SU-DHL-6 (cell line): ENCODE measurements around the gene DAPK1.

Experiments used
- H2AFZ ChIP-seq: fragments of 200-600 bp; sonication (generic); 2 replicates; pipeline ENCODE4 v1.6.1; 2014; ENCODE audit warnings: low read depth, mild to moderate bottlenecking, moderate library complexity, mixed read lengths, antibody characterized with exemption, low read length; ENCODE audit not compliant: severe bottlenecking
- H3F3A ChIP-seq: fragments of 200-600 bp; shearing (Covaris generic); 2 replicates; pipeline ENCODE4 v1.6.0; 2016; ENCODE audit warnings: antibody characterized with exemption, mild to moderate bottlenecking; ENCODE audit not compliant: insufficient read depth
- H3K27ac ChIP-seq: fragments of 200-600 bp; sonication (generic); 2 replicates; pipeline ENCODE4 v1.5.1; 2016; ENCODE audit warnings: low read depth, mild to moderate bottlenecking, low read length, moderate library complexity, mixed read lengths
- H3K27me3 ChIP-seq: fragments of 200-600 bp; sonication (generic), shearing (Covaris generic); 2 replicates; pipeline ENCODE4 v1.6.0; 2014; ENCODE audit warnings: mild to moderate bottlenecking, low read length
- H3K36me3 ChIP-seq: fragments of 200-600 bp; sonication (generic); 2 replicates; pipeline ENCODE4 v1.6.1; 2014; ENCODE audit warnings: mild to moderate bottlenecking, low read length, mixed read lengths
- H3K4me2 ChIP-seq: fragments of 300-600, 200-600 bp; shearing (Covaris generic), sonication (generic); 2 replicates; pipeline ENCODE4 v1.6.0; 2014; ENCODE audit warnings: low read length, low read depth, mild to moderate bottlenecking; ENCODE audit not compliant: poor library complexity, severe bottlenecking
- H3K4me3 ChIP-seq: fragments of 200-600 bp; sonication (generic); 2 replicates; pipeline ENCODE4 v1.5.1; 2014; ENCODE audit warnings: antibody characterized with exemption, low read length, mild to moderate bottlenecking, mixed read lengths; ENCODE audit not compliant: insufficient read depth, poor library complexity, severe bottlenecking
- H3K79me2 ChIP-seq: fragments of 200-600 bp; sonication (generic); 2 replicates; pipeline ENCODE4 v1.6.1; 2014; ENCODE audit warnings: mild to moderate bottlenecking, low read length, moderate library complexity; ENCODE audit not compliant: insufficient read depth
- H3K9ac ChIP-seq: fragments of 200-600 bp; sonication (generic); 2 replicates; pipeline ENCODE4 v1.7.0; 2014; ENCODE audit warnings: mild to moderate bottlenecking, low read length
- H3K9me2 ChIP-seq: fragments of 200-600 bp; sonication (generic); replicated peaks from 2 replicates; pipeline ENCODE4 v1.6.1; 2014; ENCODE audit warnings: low read length; ENCODE audit not compliant: insufficient read depth
- H3K9me3 ChIP-seq: fragments of 200-600 bp; sonication (generic); 2 replicates; pipeline ENCODE4 v1.6.1; 2014; ENCODE audit warnings: low read length, mixed read lengths; ENCODE audit not compliant: insufficient read depth
- H4K20me1 ChIP-seq: fragments of 200-600 bp; sonication (generic); 2 replicates; pipeline ENCODE4 v1.6.1; 2014; ENCODE audit warnings: low read depth, mild to moderate bottlenecking, antibody characterized with exemption, low read length, moderate library complexity, mixed read lengths
- CTCF ChIP-seq: fragments of 200-600 bp; sonication (generic); IDR thresholded peaks from one replicate; pipeline ENCODE4 v1.5.1; 2017; ENCODE audit warnings: antibody characterized with exemption, mild to moderate bottlenecking, low read length, moderate library complexity; ENCODE audit not compliant: insufficient read depth, poor library complexity, severe bottlenecking
- EZH2phosphoT487 ChIP-seq: fragments of 200-600 bp; sonication (generic), shearing (Covaris generic); conservative IDR thresholded peaks from 2 replicates; pipeline ENCODE4 v1.6.1; 2018; ENCODE audit warnings: mild to moderate bottlenecking, antibody characterized with exemption, low read length, moderate library complexity, mixed read lengths

Gene DAPK1

DNA sequence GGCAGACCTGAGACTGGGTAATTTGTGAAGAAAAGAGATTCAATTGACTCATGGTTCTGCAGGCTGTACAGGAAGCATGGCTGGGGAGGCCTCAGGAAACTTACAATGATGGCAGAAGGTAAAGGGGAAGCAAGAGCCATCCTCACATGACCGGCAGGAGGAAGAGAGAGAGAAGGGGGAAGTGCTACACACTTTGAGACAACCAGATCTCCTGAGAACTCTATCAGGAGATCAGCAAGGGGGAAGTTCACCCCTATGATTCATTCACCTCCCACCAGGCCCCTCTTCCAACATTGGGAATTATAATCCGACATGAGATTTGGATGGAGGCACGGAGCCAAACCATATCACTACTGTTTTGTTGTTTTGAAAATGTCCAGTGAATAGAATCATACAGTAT lies 110.2 kb downstream of the DAPK1 start:
- no peak overlapping the region for H3K4me2 ChIP-seq
- no peak overlapping the region for H3K4me3 ChIP-seq
- TF ChIP-seq CTCF, result no peak
- TF ChIP-seq EZH2phosphoT487, result no peak
- H3K27ac ChIP-seq, result no peak overlapping the region
- no peaks in the 10 kb centered on the region for H3K9me3 ChIP-seq
- no peaks in the 10 kb centered on the region for H3K79me2 ChIP-seq
- no peak overlapping the region for H3K9ac ChIP-seq
- H3F3A ChIP-seq, result no peaks in the 10 kb centered on the region
- H3K27me3 ChIP-seq, result no peaks in the 10 kb centered on the region
- H2AFZ ChIP-seq, result no peak overlapping the region
- no peaks in the 10 kb centered on the region for H4K20me1 ChIP-seq
- no peaks in the 10 kb centered on the region for H3K9me2 ChIP-seq
- H3K36me3 ChIP-seq, result no peaks in the 10 kb centered on the region

DNA sequence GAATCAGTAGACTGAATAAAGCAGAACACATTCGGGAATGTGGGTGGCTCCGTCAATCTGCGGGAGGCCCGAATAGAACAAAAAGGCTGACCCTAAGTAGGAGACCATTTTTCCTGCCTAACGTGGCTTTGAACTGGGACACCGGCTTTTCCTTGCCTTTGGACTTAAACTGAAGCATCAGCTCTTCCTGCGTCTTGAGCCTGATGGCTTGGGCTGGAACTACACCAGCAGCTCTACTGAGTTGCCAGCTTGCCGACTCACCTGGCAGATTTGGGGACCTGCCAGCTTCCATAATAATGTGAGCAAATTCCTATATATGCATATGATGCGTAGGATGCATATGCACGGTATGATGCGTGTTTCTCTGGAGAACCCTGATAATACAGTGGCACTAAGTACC lies 111.3 kb downstream of the DAPK1 start:
- no peaks in the 10 kb centered on the region for H3K79me2 ChIP-seq
- no peak overlapping the region for H3K4me3 ChIP-seq
- no peaks in the 10 kb centered on the region for H3K27me3 ChIP-seq
- no peaks in the 10 kb centered on the region for H3K9me3 ChIP-seq
- no peaks in the 10 kb centered on the region for H3K9me2 ChIP-seq
- H3K36me3 ChIP-seq, result no peaks in the 10 kb centered on the region
- H3F3A ChIP-seq, result no peaks in the 10 kb centered on the region
- no peak overlapping the region for H2AFZ ChIP-seq
- no peak overlapping the region for H3K9ac ChIP-seq
- H4K20me1 ChIP-seq, result no peaks in the 10 kb centered on the region
- no peak overlapping the region for H3K27ac ChIP-seq
- TF ChIP-seq EZH2phosphoT487 (no peak), CTCF (no peak)
- H3K4me2 ChIP-seq, result no peak overlapping the region

- Histone ChIP-seq H3K9ac (no peak overlapping the region), H2AFZ (no peak overlapping the region), H3K9me3 (no peaks in the 10 kb centered on the region), H3K27ac (no peak overlapping the region), H3F3A (no peaks in the 10 kb centered on the region), H3K36me3 (no peaks in the 10 kb centered on the region), H4K20me1 (no peaks in the 10 kb centered on the region), H3K4me3 (no peak overlapping the region), H3K4me2 (no peak overlapping the region), H3K9me2 (no peaks in the 10 kb centered on the region), H3K27me3 (no peaks in the 10 kb centered on the region), H3K79me2 (no peaks in the 10 kb centered on the region)
- TF ChIP-seq CTCF (no peak), EZH2phosphoT487 (no peak)
Observed at GRCh38 chr9:87609486-87609885, 111.8 kb downstream of the DAPK1 start.
